ENCODE measurements around the gene LRP1-AS. TPM values are rescaled to one million over a fixed set of nuclear protein-coding genes. Genes with fewer than 3 reads are reported as not detected.
A peak's percentile ranks its signal among the peaks of the same experiment; 100 is the strongest.

LRP1-AS gene
- total and polyA plus RNA-seq, 2 experiments from 2014 or later = not detected

GRCh38 chr12:57190037-57190436 is 42.6 kb upstream of the LRP1-AS start:
- no peaks in the 10 kb centered on the region for H3K27me3 ChIP-seq
- H3K4me3 ChIP-seq = no peak overlapping the region
- peak overlapping the region; percentile 58 for H3K27ac ChIP-seq
- DNase-seq (ENCODE audit: low read depth in 1 of 2, low spot score in 1 of 2) = peak in 1 of 2 donors; percentile 55
- TF ChIP-seq, protein P1, sequence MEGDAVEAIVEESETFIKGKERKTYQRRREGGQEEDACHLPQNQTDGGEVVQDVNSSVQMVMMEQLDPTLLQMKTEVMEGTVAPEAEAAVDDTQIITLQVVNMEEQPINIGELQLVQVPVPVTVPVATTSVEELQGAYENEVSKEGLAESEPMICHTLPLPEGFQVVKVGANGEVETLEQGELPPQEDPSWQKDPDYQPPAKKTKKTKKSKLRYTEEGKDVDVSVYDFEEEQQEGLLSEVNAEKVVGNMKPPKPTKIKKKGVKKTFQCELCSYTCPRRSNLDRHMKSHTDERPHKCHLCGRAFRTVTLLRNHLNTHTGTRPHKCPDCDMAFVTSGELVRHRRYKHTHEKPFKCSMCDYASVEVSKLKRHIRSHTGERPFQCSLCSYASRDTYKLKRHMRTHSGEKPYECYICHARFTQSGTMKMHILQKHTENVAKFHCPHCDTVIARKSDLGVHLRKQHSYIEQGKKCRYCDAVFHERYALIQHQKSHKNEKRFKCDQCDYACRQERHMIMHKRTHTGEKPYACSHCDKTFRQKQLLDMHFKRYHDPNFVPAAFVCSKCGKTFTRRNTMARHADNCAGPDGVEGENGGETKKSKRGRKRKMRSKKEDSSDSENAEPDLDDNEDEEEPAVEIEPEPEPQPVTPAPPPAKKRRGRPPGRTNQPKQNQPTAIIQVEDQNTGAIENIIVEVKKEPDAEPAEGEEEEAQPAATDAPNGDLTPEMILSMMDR (IDR thresholded peaks at IDR 0.05; ENCODE audit: low read depth, low read length) = no peak
- no peaks in the 10 kb centered on the region for H3K4me1 ChIP-seq (ENCODE audit: low read depth)
- H3K9me3 ChIP-seq (ENCODE audit: low read depth) = no peaks in the 10 kb centered on the region
- peaks cover 47% of the 10 kb centered on the region for H3K36me3 ChIP-seq

GRCh38 chr12:57188090-57188425 is 40.6 kb upstream of the LRP1-AS start:
- TF ChIP-seq, protein P1 (IDR thresholded peaks at IDR 0.05; ENCODE audit: low read depth, low read length) = no peak
- no peaks in the 10 kb centered on the region for H3K9me3 ChIP-seq (ENCODE audit: low read depth)
- H3K4me1 ChIP-seq (ENCODE audit: low read depth) = no peaks in the 10 kb centered on the region
- peaks cover 50% of the 10 kb centered on the region for H3K36me3 ChIP-seq
- no peak overlapping the region for H3K27ac ChIP-seq
- no peak overlapping the region for H3K4me3 ChIP-seq
- no peaks in the 10 kb centered on the region for H3K27me3 ChIP-seq
- DNase-seq (ENCODE audit: low read depth in 1 of 2, low spot score in 1 of 2) = no peak

DNA sequence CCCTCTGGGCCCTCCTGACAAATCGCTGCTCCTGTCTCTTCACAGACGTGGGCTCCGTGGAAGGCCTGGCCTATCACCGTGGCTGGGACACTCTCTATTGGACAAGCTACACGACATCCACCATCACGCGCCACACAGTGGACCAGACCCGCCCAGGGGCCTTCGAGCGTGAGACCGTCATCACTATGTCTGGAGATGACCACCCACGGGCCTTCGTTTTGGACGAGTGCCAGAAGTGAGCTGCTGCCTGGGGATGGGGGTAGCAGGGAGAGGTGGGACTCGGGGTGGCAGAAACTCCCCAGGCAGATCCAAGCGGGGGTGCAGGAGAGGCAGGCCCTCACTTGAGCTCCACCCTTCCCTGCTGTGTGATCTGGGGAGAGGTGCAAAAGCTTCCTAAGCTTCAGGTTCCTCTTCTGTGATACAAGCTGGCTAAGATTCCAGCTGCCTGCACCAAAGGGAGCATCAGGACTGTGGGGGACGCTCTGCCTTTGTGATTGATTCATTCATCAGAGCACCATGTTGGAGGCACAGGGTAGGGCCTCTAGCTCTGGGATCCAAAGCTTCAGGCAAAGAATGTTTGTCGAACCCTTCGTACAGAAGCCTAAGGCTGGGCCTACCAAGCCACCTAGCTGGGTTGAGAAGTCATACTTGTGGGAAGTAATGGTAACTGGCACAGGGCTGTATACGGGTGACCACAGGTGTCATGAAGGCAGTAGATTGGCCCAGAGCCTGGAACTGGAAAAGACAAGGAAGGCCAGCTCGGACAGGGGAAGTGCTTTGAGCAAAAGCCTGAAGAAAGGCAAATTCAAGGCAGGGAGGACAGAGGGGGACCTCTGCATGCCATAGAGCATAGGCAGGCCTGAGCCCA is 40.0 kb upstream of the LRP1-AS start:
- Histone ChIP-seq H3K27me3 (no peaks in the 10 kb centered on the region), H3K27ac (no peak overlapping the region), H3K36me3 (peaks cover 44% of the 10 kb centered on the region), H3K4me3 (no peak overlapping the region), H3K9me3 (ENCODE audit: low read depth) (no peaks in the 10 kb centered on the region), H3K4me1 (ENCODE audit: low read depth) (no peaks in the 10 kb centered on the region)
- TF ChIP-seq, protein P1 (IDR thresholded peaks at IDR 0.05; ENCODE audit: low read depth, low read length) = no peak
- no peak for DNase-seq (ENCODE audit: low read depth in 1 of 2, low spot score in 1 of 2)

- TF ChIP-seq, protein P1 (IDR thresholded peaks at IDR 0.05; ENCODE audit: low read depth, low read length) = no peak
- peaks cover 41% of the 10 kb centered on the region for H3K36me3 ChIP-seq
Measured at GRCh38 chr12:57185906-57186508, 38.6 kb upstream of the LRP1-AS start.

GRCh38 chr12:57185403-57185802 is 38.0 kb upstream of the LRP1-AS start:
- Histone ChIP-seq H3K27ac (no peak overlapping the region), H3K27me3 (no peaks in the 10 kb centered on the region), H3K9me3 (ENCODE audit: low read depth) (no peaks in the 10 kb centered on the region), H3K36me3 (peaks cover 42% of the 10 kb centered on the region), H3K4me1 (ENCODE audit: low read depth) (no peaks in the 10 kb centered on the region), H3K4me3 (no peak overlapping the region)
- TF ChIP-seq, protein P1 (IDR thresholded peaks at IDR 0.05; ENCODE audit: low read depth, low read length) = no peak
- no peak for DNase-seq (ENCODE audit: low read depth in 1 of 2, low spot score in 1 of 2)

More at GRCh38 chr12:57185906-57186508, 38.6 kb upstream of the LRP1-AS start:
- no peak overlapping the region for H3K4me3 ChIP-seq
- no peaks in the 10 kb centered on the region for H3K27me3 ChIP-seq
- no peaks in the 10 kb centered on the region for H3K4me1 ChIP-seq (ENCODE audit: low read depth)
- DNase-seq (ENCODE audit: low read depth in 1 of 2, low spot score in 1 of 2) = no peak
- no peaks in the 10 kb centered on the region for H3K9me3 ChIP-seq (ENCODE audit: low read depth)
- no peak overlapping the region for H3K27ac ChIP-seq
